NCI-H446 (cell line): ENCODE results near the gene ANXA3.
"Not testable (repeated sequence)": the region's sequence is repeated elsewhere in the genome, so short reads cannot be mapped to it uniquely, and the experiment has no call there.

Source experiments
- DNase-seq, 2 experiments: peaks; one replicate each; lab custom pipeline; 2025; lab: John Stamatoyannopoulos, UW

The ANXA3 gene

DNA sequence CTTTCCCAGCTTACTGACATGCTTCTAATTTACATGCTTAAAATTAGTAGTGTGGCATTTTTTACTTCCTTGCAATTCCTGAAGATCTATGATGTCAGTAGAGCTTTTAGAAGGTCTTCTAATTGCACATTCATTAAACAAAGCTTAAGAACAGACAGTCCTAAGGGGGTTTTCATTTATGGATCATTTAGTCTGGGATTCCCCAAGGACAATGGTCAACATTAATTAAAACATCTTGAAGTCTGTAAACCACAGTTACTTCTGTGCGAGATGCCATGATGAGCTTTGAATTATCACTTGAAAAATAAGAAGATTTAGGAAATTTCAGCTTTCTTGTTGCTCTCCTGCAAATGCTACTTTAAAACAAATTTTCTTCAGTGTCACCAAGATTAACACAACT lies 20.2 kb downstream of the ANXA3 start:
- no peak for DNase-seq

DNA sequence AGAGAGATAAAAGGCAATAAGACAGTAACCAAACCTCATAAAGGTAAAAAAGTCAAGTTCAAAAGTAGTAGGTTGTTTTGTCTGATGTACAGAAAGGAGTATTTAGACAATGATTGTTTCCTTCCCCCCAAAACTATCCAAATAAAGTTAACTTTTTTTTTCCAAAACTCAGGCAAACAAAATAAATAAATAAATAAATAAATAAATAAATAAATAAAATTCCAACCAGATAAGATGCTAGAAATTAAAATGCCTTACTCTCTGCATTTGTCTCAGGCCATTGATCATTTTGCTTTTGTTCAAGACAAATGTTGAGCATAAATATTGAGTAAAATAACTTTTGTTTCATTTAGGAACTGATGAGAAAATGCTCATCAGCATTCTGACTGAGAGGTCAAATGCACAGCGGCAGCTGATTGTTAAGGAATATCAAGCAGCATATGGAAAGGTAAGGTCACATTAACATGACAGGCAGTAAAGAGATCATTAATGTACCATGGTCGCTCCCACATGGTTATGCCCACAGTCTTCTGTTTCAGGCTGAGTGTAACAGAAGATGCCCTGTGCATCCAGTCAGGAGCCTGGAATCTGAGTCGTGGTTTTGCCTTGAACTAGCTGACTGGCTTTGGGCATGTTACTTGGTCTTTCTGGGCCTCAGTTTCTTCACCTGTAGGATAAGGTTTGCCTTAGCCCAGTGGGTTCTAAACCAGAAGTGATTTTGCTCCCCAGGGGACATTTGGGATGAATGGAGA lies 27.3 kb downstream of the ANXA3 start:
- DNase-seq, result no peak

DNA sequence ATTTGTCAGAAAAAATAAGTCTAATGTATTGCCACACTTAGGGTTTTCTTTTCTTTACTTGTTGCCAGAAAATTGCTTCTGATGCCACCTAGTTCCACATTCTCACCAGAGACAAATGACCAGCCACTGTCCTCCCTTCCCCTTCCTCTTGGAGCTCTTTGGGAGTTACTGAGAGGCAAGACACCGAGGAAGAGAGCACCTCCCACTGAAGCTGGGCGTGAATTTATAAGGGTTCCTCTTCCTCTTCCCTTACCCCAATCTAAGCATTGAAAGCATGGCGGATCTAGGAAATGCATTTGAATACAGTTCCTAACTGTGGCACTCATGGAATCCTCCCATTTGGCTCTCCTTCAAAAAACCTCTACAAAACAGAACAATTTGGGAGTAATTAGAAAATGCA lies 30.0 kb downstream of the ANXA3 start:
- DNase-seq, result no peak

DNA sequence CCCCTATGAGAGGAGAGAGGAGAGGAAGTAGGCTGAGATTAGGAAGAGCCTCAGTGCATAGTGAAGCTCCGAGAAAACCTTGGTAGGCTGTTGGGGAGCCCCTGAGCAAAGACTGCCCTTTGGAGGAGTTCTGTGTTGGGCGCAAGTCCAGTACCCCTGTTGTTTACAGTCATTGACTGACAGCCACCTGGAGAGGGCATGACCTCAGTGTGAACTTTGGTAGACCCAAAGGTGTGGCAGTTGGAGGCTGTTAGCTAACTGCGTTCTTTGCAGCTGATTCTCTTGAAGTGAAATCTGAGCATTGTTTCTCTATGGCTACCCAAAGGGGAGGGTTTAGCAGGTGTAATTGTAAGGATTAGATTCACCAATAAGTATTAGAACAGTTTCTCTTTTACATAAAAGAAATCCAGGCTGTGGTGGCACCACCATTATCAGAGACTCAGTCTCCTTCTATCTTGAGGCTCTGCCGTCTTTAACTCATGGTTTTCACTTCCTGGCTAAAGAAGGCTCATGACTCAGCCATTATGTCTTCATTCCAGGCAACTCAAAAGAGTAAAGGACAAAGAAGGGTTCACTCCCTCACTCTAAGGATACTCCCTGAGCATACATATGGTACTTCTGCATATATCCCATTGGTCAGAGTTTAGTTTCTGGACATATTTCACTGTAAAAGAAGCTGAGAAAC lies 33.4 kb downstream of the ANXA3 start:
- no peak for DNase-seq

DNA sequence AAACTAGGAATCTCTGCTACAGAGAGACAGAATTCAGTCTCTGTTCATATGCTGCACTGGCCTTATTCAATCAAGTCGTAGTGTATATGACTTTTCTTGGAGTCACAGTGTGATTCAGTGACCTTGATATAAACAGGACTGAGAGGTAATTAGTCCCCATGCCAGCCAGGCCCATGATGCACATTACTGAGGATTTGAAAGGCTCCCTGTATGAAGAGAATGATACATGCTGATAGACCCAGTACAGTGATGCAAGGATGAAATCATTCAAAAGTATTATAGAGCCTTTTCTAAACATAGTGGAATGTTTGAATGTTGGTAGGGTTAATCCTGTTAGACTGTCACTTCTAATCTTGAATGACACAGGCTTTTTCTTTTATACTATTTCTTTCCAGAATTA lies 34.1 kb downstream of the ANXA3 start:
- no peak for DNase-seq

GRCh38 chr4:78588894-78589545 lies 37.5 kb downstream of the ANXA3 start:
- no peak for DNase-seq

DNA sequence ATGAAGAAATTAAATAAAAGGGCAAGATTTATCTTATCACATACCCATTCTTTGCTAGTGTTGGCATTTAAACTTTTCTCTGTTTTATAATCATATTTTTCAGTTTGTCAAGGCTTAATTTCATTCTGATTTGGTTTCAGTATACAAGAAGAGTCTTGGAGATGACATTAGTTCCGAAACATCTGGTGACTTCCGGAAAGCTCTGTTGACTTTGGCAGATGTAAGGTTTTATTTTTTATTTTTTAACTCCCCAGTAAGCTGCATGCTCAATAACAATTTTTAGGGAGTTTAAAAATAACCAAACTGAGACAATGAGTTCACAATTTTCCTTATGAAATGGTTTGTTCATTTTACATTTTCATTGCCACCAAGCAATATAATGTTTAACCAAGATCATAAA lies 39.8 kb downstream of the ANXA3 start:
- no peak for DNase-seq

DNA sequence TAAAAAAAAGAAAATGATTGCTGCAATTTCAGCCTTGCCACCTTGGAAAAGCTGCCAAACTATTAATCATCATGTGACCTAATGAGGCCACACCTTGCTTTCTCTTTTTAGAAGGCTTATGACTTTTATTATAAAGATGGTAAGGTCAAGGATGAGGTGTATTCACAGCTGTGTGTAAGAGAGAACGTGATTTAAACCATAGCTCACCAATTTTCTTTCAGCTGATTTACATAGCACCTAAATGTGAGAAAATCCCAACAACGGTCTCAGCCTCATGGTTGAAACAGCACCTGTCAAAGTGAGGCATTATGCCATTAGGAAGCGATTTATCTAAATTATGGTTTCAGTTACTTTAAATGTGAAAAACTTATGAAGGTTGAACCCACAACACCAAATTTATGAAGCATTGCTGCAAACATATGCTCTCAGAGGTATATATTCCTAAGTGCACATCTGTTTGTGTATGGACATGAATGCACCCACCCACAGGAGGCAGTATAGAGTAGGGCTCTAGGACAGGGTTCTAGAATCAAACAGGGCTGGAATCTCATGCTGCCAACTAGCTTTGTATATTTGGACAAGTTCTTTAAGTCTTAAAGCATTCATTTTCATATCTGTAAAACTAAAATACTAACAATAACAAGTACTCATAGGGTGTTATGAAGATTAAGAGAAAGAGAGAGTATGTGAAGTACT lies 40.7 kb downstream of the ANXA3 start:
- no peak for DNase-seq

DNA sequence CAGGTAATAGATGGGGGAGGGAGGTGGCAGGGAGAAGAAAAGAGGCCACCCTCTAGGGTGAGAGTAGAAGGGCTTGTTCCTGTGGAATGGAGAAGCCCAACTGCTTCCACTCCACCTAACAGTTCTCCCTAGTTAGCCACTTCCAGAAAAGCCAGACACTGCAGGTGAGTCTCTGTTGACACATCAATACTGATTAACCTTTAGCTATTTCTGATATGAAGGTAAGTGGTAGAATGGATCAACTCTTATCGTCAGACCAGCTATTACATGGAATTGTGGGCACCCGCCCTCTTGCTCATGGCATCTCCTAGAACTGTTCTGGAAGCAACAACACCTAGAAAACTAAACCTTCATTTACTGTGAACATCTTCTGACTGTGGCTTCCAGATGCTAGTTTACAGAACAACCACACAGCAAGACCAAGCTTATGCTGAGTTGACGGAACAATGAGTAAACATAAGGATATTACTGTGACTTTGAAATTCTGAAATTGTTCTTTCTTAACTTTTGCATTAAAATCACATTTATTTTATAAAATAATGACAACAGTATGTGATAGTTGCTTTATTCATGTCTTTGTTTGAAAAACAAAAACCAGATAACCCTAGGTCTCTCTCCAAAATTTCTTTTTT lies 44.7 kb downstream of the ANXA3 start:
- no peak for DNase-seq

DNA sequence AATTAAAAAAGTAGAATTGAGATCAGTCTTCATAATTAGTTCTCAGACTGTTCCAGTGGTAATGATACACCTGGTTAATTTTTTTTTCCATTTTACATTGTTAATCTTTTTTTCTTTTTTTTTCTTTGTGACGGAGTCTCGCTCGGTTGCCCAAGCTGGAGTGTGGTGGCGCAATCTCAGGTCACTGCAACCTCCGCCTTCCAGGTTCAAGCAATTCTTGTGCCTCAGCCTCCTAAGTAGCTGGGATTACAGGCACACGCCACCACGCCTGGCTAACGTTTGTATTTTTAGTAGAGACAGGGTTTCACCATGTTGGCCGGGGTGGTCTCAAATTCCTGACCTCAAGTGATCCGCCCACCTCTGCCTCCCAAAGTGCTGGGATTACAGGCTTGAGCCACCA lies 46.9 kb downstream of the ANXA3 start:
- not testable (repeated sequence) for DNase-seq

DNA sequence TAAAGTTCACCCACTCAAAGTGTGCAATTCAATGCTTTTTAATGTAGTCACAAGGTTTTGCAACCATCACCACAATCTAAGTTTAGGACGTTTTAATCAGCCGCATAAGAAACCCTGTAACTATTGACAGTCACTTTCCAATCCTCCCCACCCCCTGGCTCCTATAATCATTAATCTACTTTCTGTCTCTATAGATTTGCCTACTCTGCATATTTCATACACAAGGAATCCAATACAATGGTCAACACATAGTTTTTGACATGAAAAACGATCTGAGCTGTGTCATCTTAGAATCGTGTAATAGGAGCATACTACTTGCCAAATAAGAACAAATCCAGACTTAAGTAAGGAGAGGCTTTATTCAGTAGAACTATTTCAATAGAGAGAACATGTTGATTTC lies 47.6 kb downstream of the ANXA3 start:
- no peak for DNase-seq

DNA sequence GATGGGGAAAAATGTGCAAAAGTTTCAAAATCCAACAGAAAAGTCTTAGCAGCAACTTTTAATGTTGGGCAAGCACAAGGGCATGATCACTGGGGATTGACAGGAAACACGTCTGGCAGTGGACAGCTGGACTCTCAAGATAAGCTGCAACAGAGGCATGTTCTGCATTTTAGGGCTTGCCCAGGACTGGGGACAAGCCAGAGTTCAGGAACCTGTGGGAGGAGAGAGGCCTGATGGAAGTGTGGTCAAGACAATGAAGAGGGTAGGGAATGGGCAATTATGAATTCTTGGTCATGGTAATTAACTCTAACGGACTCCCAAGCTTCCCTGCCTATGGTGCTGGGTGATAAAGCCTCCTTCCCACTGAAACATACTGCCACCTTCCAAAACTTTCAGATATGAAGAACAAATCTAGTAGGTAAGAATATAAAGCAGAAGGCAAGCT lies 48.4 kb downstream of the ANXA3 start:
- no peak for DNase-seq

DNA sequence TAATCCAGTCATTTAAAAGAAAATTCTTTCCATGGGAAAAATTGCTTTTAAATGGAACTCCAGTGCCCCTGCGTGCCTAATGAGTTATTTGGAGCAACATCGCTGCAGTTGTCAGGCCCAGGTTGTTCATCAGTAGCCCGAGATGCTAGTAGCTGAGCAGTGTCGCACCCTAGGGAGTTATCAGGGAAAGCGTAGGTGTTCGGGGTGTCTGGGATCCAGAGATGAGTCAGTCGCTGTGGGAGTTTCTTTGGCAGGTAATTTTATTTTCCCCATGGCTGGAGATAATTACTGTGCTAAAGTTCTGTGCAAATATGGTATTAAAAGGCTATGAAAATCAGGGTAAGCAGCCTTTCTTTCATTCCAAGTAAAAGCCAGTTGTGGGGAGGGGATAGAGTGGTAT lies 49.4 kb downstream of the ANXA3 start:
- DNase-seq, result no peak

DNA sequence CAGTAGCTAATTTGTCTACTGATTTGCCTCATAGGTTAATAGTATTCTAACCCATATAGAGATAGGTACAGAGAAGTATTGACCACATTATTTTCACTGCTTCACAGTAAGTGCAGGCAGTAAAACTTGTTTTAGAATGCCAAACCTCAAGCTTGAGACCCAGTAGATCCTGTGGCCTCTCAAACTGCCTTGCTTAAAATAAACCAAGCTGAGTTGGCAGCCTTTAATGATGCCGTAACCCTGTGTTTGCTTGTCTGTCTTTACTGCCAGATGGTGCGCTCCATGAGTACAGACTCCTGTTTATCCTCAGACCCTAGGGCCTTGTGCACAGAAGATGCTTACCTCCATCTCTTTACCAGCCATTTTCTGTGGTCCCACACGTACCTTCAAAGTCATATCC lies 50.8 kb downstream of the ANXA3 start:
- DNase-seq, result peak; percentile 34 to 83

- DNase-seq, result no peak
Observed at GRCh38 chr4:78603384-78603783, 51.8 kb downstream of the ANXA3 start.

- no peak for DNase-seq
Observed at GRCh38 chr4:78604988-78605387, 53.4 kb downstream of the ANXA3 start.

GRCh38 chr4:78606035-78606434 lies 54.5 kb downstream of the ANXA3 start:
- DNase-seq, result no peak

GRCh38 chr4:78606530-78607095 lies 55.0 kb downstream of the ANXA3 start:
- DNase-seq, result no peak

GRCh38 chr4:78608684-78609083 lies 57.1 kb downstream of the ANXA3 start:
- no peak for DNase-seq

DNA sequence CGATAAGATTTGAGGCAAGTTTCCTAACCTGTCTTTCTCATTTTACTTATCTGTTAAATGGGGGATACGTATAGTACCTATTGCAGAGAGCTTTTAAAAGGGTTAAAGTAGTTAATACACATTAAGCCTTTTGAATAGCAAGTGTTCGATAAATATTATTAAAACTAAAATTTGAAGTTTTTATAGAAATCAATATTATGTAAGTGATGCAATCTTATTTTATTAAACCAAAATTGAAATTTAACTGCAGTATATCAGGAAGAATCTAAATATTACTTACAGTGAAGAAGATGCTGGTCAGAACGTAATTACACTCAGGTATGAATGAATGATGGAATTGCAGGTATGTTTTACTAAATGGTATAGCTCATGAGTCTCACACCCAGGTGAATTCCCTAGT lies 58.0 kb downstream of the ANXA3 start:
- no peak for DNase-seq

DNA sequence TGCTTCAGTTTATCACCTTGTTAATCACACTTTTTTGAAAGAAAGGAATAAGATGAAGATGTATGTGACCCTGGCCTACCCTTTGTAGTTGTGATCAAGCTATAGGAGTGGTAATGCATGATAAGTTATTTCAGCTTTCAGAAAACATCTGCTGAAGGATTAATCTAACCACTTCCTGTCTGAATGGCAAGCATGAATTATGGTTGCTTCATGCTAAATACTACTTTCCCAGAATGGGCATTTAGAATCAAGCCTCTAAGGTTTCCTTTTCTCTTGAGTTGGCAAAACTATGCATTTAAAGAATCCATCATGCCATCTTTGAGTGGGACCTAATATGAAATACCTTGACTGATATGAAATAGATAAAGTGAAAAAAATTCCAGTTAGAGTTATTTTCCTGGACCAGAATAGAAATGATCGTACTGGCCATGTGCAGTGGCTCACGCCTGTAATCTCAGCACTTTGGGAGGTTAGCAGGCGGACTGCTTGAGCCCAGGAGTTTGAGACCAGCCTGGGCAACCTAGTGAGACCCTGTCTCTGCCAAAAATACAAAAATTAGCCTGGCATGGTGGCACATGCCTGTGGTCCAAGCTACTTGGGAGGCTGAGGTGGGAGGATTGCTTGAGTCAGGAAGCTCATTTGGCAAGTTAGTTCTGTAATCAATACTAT lies 59.1 kb downstream of the ANXA3 start:
- DNase-seq, result no peak
